HG03469 (cell line): ENCODE measurements around the gene UBE2E1.

Experiments used
- ATAC-seq: cut with Tn5 transposase; IDR thresholded peaks from one replicate; pipeline ENCODE4 v1.9.1; 2021; ENCODE audit warnings: mild to moderate bottlenecking, moderate library complexity, moderate number of reproducible peaks; ENCODE audit not compliant: unreplicated experiment

Gene UBE2E1

DNA sequence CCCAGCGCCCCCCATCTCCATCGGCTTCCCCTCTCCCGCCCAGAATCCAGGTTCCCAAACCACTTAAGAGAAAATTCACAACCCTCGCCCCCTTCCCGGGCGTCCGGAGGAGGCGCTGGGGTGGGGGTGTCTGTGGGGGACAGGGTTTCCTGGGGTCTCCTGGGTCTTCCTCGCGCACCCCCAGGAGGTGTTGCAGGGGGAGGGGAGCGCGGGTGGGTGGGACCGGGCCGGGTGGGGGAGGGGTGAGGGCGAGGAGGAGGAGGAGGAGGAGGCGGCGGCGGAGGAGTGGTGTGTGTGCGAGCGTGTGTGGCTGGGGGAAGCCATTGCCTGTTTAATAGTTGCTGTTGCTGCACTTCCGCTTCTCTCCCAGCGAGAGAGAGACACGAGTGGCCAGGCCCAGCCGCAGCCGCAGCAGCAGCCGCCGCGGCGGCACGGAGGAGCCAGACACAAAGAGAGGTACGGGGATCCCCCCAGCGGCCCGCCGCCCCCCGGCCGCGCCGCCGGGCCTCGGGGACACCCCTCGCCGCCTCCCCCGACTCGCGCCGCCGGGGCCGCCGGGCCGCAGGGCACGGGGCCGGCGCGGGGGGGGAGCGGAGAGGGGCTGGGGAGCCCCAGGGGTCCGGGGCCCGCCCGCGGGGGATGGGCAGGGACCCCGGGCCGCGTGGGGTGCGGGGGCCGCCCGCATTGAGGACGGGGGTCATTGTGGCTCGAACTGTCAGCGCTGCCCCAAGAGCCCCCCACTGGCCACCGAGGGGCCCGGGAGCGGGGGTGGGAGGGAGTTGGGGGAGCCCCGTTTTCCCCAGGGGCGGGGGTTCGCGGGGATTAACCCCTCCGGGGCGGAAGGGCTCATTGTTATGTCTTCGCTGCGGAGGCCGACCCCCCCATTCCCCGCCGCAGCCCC lies at the start of gene UBE2E1:
Gene UBE2E1 (plus strand): TSS at position 323 of the 901 bp plus-strand sequence. CDS start 1,315 bp downstream, outside the sequence.
- peak; percentile 49 for ATAC-seq

DNA sequence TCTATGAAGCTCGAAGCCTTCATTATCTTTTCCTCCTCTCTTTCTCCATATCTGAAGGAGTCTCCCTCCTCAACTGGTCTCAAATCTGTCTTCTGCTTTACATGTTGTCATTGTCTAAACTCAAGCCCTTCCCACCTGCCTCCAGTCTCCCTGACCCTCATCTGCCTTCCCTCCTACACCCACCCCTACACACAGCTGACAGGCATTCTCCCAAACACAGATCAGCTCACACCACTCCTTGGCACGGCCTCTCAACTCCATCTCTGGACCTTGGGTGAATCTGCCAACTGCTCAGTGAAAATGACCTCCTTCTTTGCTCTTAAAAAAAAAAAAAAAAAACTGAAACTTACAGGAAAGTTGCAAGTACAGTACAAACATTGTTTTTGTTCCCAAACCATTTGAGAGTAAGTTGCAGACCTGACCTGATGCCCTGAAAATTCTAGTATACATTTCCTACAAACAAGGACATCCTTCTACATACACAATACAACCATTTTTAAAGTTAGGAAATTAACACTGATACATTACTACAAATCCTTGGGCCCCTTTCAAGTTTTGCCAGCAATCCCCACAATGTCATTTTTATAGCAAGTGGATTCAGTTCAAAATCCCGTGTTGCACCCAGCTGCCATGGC lies 49.4 kb upstream of the UBE2E1 start:
- no peak for ATAC-seq

DNA sequence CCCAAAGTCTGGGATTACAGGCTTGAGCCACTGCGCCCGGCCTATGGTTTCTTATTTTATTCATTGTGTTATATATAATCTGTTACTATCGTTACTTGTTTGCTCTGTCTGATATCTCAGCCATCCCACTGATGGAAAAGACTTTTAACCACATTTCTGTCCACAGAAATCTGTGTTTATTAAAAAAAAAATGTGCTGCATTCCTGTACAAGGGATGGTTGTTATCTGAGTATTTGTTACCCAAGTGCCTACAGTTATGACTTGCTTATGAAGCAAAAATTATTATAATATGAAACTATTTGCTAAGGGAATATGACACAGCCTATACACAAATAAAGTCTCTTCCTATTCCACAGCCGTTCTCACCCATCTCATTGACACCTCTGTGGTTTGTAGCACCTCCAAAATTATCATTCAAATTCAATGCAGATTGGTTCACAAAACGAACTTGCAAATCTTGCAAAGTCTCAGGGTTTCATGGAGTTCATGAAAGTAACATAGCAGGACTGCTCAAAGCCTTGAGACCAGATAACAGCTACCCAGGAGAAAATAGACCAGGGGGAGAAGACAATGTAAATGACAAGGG lies 47.4 kb upstream of the UBE2E1 start:
- no peak for ATAC-seq

DNA sequence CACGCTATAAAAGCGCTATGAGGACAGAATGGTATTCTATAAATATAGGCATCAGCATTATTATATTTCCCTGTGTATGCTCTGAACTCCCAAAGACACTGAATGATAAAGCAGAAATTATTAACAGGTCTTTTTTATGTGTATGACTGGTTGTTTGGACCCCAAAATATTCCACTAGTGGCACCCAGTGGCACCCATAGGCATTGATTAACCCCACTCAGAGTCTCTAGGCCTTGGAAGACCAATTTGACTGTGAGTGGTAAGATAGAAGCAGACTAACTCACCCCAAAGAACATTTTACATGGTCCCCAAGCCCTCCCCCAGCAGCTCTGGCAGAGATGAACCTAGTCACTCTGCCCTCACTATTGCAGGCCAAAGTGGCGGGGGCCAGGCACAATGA lies 45.4 kb upstream of the UBE2E1 start:
- ATAC-seq = no peak

DNA sequence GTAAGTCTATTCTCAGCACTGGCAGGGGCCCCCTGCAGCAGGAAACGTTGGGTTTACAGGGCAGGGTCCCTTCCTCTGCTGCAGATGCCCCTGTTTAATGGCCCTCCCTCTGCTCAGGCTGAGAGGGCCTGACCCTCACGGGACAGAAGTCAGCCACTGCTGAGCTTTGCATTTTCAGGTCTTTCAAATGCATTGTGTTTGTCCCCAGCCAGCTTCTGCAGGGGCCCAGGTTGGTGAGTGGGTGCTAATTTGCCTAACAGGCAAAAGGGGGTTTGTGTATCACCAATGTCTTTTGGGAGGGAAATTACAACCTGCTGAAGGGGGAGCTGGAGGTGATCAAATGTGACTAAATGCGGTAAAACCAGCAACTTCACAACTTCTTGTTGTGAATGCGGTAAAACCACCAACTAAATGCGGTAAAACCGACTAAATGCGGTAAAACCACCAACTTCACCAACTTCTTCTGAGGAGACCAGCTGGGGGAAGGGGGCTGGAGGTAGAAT lies 44.8 kb upstream of the UBE2E1 start:
- ATAC-seq = no peak

DNA sequence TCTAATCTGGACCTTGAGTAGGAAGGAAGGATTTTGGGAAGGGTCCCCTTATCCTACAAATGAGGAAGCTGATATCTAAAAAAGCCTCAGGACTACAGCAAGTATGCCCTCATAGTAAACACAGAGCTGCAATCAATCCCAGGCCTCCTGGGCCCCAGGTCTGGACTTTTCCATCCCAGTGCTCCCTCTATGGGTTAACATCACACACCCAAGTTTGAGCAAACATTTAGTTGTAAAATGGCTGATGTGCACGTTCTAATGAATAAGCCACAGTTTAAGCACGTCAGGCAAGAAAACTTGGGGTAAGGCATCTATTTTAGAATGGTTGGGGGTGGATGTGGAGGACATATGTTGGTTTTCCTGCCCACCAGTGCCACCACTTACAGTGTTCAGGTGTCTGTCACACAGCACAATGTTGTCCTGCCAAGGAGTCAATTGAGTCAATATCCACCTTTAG lies 44.3 kb upstream of the UBE2E1 start:
- ATAC-seq = no peak

DNA sequence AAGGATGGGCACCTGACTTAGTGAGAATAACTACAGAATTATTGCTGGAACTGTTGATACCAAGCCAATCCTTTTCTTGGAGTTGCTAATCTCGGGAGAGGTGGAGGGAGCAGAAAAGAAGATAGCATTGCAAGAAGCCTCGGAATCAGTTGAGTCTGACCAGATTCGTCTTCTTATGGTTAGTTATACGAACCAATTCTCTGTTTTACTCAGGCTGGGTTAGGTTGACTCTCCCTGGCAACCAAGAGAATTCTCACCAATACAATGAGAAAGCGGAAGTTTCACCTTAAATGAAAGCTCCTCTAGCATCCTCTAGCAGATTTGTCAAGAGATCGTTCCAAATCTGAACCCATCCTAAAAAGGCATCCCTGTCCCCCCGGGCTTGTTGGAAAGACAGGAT lies 43.5 kb upstream of the UBE2E1 start:
- ATAC-seq = peak; percentile 84

DNA sequence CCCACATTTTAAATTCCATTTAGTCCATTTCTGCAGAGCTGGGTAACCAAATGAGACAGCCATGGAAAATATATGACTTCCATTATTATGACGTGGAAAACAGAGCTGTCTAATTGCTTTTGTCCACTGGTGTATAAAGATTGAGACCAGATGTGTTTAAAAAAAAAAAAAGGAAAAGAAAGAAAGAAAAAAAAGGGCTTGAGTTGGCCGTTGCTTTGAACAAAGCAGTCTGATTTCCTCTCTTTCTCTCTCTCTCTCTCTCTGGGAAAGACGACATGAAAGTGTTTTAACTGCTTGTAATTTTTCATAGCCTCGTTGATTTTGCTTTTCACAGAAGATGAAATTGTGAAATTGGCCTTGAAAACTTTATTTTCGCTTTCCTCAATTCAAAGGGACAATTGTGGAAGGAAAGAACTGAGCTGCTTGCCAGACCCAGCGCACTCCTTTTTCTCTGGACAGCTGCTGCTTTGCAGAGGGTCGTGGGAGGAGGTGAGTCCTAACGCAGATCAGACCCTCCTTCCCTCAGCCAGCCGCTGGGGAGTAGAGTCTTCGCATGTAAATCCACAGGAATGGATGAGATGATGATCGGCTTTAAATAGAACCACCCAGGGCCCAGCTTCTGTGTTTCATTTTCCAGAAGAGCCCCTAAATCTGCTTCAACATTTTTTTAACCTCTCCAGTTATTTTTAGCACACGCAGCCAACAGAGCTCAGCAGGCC lies 42.8 kb upstream of the UBE2E1 start:
- no peak for ATAC-seq

DNA sequence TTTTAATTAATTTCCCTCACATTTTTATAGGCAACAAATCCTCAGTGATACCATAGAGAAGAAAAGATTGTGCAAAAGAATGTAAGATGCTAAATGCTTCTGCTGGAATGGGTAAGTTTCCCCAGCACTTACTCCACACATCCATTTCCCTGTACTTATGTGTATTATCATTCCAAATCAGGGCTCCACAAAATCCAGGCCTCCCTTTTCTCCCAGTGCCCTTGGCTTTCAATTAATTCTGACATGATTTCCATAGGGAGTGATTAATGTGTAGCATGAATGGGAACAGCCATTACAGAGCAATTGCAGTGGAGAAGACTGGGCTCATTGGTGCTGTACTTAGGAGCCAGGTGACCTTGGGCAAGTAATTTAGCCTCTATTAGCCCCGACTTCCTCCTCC lies 41.3 kb upstream of the UBE2E1 start:
- ATAC-seq = no peak

DNA sequence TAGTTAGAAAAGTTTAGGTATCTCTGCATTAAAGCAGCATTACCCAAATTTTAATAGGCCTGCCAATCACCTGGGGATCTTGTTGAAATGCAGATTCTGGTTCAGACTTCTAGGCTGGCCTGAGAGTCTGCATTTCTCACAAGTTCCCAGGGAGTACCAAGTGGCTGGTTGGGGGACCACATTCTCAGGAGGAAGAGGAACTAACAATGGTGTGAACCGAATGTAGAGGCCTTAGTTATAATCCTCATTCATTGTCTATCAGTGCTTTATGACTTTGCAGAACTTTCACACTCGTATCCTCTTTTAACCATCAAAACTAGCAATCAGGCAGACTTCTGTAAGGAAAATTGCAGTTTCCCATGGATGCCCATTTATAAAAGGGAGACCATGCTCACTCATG lies 38.2 kb upstream of the UBE2E1 start:
- no peak for ATAC-seq

DNA sequence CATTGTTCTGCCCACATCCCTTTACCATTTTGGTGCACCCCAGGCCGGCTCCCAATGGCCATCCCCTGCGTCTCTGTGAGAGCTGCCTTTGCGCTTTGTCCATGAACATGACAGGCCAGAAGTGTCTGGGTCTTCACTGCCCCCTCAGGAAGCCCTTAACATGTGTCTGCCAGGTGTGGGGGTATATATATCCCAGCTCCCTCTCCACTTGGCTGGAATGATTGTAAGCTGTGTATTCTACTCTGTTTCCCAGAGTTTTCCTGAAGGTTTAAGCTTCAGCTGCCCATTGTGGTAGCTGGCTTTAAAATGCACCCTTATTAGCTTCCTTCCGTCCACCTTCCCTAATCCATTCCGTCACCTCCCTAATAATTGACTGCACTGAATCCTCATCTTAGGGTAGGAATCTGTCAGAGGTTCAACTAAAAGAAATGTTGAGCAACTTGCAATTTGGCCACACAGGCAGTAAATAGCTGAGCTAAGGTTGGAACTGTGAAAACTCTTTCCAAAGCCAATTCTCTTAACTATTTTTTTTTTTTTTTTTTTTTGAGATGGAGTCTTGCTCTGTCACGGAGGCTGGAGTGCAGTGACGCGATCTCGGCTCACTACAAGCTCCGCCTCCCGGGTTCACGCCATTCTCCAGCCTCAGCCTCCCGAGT lies 30.4 kb upstream of the UBE2E1 start:
- no peak for ATAC-seq

DNA sequence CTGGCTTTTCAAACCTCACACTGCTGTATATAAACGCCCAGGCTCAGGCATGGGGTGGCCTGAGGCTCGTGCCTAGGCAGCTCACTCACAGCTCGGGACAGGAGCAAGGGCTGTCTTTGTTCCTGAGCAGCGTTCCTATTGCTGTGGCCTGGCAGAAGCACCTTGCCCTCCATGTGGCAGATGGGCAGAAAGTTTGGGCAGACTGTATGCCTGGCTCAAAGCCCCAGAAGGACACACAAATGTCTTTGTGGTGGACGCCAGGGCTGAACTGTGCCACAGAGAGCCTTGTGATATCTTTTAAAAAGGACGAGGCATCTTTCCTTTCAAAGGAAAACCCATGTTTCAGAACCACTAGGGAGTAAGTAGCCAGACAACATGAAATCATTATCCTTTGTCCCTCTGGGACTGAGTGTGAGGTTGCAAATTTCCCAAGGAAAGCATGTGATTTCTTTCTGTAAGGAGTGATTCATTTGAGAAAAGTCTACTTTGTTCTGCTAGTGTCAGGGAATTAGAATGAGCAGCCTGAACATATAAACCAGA lies 29.3 kb upstream of the UBE2E1 start:
- ATAC-seq = no peak

DNA sequence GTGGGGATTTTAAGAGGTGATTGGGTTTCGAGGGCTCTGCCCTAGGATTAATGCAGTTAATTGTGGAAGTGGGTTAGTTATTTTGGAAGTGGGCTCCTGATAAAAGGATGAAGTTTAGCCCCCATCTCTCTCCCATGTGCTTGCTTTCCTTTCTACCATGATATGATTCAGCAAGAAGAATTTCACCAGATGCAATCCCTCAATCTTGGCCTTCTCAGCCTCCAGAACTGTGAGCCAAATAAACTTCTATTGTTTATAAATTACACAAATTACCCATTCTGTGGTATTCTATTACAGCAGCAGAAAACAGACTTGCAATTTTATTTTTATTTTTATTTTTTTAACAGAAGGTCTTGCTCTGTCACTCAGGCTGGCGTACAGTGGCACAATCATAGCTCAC lies 27.3 kb upstream of the UBE2E1 start:
- ATAC-seq = no peak

DNA sequence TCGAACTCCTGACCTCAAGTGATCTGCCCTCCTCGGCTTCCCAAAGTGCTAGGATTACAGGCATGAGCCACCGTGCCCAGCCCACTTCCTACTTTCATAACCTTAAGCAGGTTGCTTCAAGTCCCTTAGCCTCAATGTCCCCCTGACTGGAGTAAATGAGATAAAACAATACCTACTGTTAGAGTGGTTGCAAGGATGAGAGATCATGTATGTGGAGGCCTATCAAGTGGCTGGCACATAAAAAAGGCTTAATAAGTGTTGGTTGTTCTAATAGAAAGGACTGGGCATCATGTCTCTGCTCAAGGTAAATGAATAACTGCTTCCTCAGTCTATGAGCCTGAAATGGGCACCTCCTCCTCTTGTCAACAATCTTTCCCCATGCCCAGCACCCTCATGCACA lies 25.9 kb upstream of the UBE2E1 start:
- no peak for ATAC-seq

DNA sequence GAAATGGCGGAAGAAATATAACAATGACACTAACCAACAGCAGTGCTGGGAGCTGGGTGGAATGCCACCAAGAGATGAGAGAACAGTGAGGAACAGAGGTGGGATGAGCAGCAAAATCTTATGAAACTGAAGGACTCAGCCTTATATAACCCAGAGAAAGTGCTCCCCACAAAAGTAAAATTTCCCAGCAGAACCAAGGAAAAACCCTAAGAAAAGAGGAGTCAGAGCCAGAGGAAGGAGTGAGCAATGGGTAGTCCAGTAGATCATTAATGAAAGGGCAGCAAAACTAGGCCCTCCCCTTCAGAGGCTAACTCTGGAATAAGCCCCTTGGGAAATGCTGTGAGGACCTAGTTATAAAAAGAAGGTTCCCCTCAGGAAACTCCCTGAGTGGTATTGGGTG lies 24.7 kb upstream of the UBE2E1 start:
- ATAC-seq = no peak

DNA sequence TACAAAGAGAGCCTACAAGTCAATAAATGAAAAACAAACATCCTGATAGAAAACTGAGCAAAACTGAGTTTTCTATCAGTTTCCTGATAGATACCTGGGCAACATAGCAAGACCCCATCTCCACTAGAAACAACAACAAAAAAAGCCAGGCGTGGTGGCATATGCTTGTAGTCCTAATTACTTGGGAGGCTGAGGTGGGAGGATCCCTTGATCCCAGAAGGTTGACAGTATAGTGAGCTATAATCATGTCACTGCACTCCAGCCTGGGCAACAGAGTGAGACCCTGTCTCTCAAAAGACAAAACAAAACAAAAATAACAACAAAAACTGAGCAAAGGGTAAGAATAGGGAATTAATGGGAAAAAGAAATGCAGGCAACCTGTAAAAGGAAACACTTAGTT lies 23.9 kb upstream of the UBE2E1 start:
- ATAC-seq = no peak

DNA sequence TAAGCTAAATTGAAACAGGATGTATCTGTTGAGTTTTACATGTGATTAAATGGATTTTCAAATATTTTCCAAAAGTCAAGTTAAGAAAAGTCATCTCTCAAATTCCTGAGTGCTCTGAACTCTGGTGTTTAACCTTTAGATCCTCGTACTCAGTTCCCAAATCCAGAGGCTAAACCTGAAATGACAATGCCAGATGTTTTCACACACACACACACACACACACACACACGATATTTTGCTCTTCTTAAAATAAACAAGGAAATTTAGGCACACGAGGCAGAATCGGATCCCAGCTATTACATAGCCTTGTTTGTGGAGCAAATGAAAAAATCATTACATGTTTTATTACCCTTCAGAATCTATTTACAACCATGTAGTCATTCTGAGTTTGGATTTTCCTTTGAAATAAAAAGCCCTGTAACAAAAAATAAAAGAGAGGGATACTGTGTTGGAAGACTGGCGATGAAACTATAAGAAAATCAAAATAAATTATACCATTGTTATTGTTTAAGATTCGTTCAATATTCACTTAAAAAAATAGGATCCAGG lies 20.6 kb upstream of the UBE2E1 start:
- no peak for ATAC-seq

DNA sequence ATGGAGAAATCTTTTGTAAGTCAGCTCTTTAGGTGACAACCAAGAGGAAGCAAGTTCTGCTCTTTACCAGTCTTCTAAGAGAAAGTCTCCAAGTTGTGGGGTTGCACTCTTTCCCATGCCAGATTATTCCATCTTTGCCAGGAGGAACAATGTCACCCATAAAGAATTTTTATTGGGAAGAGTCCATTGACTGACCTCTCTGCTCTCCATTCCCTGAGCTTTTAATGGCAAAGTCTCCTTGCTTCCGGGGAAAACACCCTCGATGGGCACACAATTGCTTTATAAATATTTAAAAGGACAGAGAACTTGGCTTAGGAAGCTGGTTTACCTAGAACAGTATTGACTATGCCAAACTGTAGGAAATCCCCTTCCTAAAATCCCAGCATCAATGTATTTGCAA lies 19.9 kb upstream of the UBE2E1 start:
- ATAC-seq = no peak

DNA sequence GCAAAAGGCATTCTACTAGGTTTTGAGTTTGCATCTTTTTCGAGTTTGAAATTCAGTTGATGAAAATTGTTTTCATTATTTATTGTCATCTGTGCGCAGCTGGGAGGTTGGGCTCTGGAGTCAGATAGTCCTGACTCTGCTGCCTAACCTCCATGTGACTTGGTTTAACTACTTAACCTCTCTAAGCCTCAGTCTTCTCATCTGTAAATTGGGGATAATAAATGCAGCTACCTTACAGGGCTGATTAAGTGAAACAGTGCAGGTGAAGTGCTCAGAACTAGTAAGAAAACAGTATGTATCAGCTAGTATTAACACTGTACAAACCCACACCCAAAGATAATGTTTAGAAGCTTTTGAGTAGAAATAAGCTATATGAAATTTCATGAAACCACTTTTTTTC lies 14.1 kb upstream of the UBE2E1 start:
- ATAC-seq = no peak

DNA sequence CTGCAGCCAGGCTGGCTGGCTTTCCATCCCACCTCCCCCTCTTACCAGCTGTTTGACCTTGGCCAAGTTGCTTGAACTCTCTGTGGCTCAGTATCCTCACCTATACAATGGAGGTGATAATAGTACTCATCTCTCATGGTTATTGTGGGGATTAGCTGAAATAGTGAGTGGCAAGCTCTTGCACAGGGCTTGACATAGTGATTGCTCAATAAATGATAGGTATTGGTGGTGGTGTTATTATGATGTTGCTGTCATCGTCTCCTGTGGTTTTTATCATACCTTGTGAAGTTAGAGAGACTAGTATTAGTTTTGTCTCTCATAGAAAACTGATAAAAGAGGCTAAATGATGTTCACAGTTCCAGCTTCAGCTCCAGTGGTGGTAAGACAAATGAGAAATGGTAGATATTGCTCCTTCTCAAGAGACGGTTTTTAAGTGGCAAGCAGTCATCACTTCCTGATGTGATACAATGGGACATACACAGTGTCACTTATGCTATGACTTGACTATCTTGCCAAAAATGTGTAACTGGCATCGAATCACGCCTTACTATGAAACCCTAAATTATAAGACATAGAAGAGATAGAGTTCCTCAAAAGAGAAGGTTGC lies 12.1 kb upstream of the UBE2E1 start:
- no peak for ATAC-seq
